NB4 (cell line): ENCODE measurements around the gene EPN3.

Source experiments
- DNase-seq: peaks from one replicate; pipeline ENCODE4 v3.0.0; 2010; ENCODE audit warnings: low read depth
- H3K4me3 ChIP-seq: one replicate; pipeline ENCODE4 v1.5.1; 2011; ENCODE audit warnings: mild to moderate bottlenecking, low read depth, low read length, moderate library complexity
- MYC ChIP-seq: IDR thresholded peaks from 2 replicates; pipeline ENCODE4 v1.6.1; 2011; ENCODE audit warnings: low read depth, low read length
- POLR2A ChIP-seq: IDR thresholded peaks from 2 replicates; pipeline ENCODE4 v1.6.1; 2011; ENCODE audit warnings: mild to moderate bottlenecking; ENCODE audit not compliant: insufficient read length; ENCODE audit errors: extremely low read depth
- TF ChIP-seq, protein P1 (sequence below): IDR thresholded peaks from one replicate; pipeline ENCODE4 v1.5.1; 2012; ENCODE audit warnings: low read depth, low read length
- TF ChIP-seq, protein P2 (sequence below): IDR thresholded peaks from 2 replicates; pipeline ENCODE4 v1.6.1; 2011; ENCODE audit warnings: low read depth, low read length

The EPN3 gene

DNA sequence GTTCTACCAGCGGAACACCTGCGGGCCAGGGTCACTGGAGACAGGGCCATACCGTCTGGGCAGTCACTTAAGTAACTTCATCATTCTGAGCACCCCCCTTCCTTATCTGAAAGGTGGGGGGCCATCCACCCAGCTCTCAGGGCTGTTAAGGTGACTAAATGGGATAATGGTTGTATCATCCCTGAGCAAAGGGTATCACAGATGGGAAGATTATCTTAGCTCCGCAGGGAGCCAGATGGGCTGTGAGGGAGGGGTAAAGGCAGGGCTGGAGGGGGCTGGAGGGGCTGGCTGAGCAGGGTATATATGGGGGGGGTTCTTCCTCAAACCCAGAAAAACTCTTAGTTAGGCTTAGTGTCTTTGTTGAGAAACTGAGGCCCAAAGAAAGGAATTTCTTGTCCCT is 25.1 kb downstream of the EPN3 start:
- DNase-seq: no peak
- TF ChIP-seq POLR2A (no peak), MYC (no peak)
- TF ChIP-seq, protein P1, sequence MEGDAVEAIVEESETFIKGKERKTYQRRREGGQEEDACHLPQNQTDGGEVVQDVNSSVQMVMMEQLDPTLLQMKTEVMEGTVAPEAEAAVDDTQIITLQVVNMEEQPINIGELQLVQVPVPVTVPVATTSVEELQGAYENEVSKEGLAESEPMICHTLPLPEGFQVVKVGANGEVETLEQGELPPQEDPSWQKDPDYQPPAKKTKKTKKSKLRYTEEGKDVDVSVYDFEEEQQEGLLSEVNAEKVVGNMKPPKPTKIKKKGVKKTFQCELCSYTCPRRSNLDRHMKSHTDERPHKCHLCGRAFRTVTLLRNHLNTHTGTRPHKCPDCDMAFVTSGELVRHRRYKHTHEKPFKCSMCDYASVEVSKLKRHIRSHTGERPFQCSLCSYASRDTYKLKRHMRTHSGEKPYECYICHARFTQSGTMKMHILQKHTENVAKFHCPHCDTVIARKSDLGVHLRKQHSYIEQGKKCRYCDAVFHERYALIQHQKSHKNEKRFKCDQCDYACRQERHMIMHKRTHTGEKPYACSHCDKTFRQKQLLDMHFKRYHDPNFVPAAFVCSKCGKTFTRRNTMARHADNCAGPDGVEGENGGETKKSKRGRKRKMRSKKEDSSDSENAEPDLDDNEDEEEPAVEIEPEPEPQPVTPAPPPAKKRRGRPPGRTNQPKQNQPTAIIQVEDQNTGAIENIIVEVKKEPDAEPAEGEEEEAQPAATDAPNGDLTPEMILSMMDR: no peak
- TF ChIP-seq, protein P2, sequence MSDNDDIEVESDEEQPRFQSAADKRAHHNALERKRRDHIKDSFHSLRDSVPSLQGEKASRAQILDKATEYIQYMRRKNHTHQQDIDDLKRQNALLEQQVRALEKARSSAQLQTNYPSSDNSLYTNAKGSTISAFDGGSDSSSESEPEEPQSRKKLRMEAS: no peak
- no peak overlapping the region for H3K4me3 ChIP-seq

DNA sequence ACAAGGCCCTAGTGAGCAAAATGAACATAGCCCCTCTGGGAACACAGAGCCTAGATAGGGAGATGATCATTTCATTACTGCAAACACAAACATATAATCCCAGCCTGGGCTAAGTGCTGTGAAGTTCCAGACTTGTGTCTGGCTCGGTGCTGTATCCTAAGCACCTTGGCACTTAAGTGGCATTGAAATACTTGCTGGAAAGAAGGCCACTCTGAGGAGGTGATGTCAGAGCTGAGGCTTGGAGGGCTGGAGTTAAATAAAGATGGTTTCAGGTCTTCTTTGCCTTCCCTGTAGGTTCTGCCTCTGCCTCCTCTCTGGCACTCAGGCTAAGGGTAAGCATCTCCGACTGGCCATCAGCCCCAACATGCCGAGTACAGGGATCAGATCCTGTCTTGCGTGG is 25.6 kb downstream of the EPN3 start:
- no peak overlapping the region for H3K4me3 ChIP-seq
- DNase-seq: no peak
- TF ChIP-seq, protein P1: no peak
- TF ChIP-seq MYC: no peak
- no peak for TF ChIP-seq POLR2A
- TF ChIP-seq, protein P2: no peak

DNA sequence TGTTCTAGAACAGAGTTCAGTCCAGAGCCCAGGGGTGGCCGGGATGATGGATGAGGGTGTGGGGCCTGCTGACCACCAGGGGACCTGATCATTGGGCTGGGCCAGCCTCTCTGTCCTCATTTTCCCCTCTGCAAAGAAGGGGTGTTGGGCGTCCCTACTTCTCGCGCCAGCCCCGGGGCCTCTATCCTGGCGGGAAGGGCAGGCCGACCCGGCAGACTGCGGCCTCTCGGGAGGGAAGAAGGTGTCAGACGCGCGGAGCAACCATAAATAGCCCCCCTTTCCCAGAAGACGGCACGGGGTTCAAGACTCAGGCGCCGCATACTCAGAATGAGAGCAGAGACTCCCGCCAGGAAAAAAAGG is 26.0 kb downstream of the EPN3 start:
- DNase-seq: no peak
- no peak overlapping the region for H3K4me3 ChIP-seq
- TF ChIP-seq POLR2A (no peak), MYC (no peak)
- TF ChIP-seq, protein P2: no peak
- TF ChIP-seq, protein P1: no peak

DNA sequence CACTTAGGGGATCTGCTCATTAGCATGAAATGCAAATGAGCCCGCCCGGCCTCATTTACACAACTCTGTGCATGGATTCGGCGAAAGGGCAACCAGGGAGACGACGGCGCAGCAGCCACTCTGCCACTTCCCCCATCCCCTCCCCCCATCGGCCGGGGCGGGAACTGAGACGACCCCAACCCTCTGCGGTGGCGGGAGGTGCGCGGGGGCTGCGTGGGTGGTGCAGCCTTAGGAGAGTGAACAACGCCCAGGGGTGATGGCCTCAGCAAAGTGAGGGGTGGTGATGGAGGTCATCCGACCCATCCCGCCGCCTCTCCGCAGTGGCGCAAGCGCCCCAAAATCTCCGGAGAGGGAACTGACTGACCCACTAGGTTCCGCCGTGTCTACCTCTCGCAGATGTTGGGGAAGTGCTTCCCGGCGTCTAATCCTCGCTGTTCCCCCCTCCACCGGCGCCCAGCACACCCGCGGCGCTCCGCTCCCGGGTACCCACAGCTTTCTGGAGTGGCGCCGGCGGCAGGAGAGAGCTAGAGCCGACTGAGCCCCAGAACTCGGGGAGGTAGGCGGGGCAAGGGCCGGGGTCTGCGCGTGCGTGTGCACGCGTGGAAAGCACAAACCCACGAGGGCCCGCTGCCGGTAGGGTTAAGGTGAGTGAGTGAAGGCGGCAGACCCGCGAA is 26.5 kb downstream of the EPN3 start:
- peak; percentile 43 for DNase-seq
- TF ChIP-seq, protein P2: no peak
- TF ChIP-seq POLR2A: no peak
- TF ChIP-seq, protein P1: no peak
- no peak for TF ChIP-seq MYC
- H3K4me3 ChIP-seq: no peak overlapping the region

DNA sequence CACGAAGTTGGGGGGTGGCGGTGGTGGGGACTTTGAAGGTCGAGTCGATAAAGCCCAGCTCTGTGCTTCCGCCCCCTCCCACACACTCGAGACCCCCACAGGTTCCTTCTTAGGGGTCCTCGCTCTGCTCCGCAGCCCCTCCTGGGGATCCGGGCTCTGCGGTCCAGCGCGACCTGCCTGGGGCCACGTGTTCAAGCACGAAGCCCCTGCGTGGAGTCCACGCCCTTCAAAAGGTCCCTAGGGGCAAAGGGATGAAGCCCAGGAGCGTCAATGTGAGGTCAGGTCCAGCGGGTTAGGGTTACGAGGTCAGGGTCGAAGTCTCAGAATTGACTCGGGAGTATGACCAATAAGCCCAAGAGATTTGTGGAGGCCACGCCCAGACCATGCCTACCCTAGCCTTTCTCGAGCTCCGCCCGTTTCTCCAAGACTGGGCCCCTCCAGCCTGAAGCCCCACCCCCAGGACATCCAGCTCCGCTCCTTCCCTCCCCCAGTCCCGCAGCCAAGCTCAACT is 27.2 kb downstream of the EPN3 start:
- H3K4me3 ChIP-seq: no peak overlapping the region
- TF ChIP-seq POLR2A (no peak), MYC (no peak)
- TF ChIP-seq, protein P1: no peak
- TF ChIP-seq, protein P2: no peak
- DNase-seq: peak; percentile 50
